Measurements from ENCODE around the gene FASTKD3. TPM values are rescaled to one million over a fixed set of nuclear protein-coding genes. Genes with fewer than 3 reads are reported as not detected.

FASTKD3 gene
- total and polyA plus RNA-seq, 2 of the 4 experiments (the other 2 are of a cell fraction): 8.4 to 12.7 TPM

- TF ChIP-seq, protein P1, sequence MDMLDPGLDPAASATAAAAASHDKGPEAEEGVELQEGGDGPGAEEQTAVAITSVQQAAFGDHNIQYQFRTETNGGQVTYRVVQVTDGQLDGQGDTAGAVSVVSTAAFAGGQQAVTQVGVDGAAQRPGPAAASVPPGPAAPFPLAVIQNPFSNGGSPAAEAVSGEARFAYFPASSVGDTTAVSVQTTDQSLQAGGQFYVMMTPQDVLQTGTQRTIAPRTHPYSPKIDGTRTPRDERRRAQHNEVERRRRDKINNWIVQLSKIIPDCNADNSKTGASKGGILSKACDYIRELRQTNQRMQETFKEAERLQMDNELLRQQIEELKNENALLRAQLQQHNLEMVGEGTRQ (IDR thresholded peaks at IDR 0.05; ENCODE audit: low read depth, low read length): no peak
- TF ChIP-seq RAD21 (IDR thresholded peaks at IDR 0.05; ENCODE audit: low read length) (peak; percentile 73), ELK1 (IDR thresholded peaks at IDR 0.05; ENCODE audit: borderline replicate concordance, low read depth, low read length) (peak; percentile 23; the same call in 1 of the 2 replicates), CTCF (conservative IDR thresholded peaks at IDR 0.05; ENCODE audit: low read depth, low read length) (peak; percentile 72), BHLHE40 (IDR thresholded peaks at IDR 0.05; ENCODE audit: low read depth, low read length) (no peak), SMC3 (IDR thresholded peaks at IDR 0.05; ENCODE audit: low read depth, low read length) (peak; percentile 35; the same call in 1 of the 2 replicates)
- peak; percentile 72 for DNase-seq
- Histone ChIP-seq H4K20me1 (ENCODE audit: insufficient read depth, low read length) (no peaks in the 10 kb centered on the region), H2AK9ac (replicated peaks; ENCODE audit: low read depth, low read length, poor library complexity) (no peak overlapping the region), H3K4me2 (ENCODE audit: low read depth, low read length) (no peak overlapping the region; the same call in 1 of the 2 replicates), H3K4me3 (ENCODE audit: insufficient read depth, low read depth, low read length) (no peak overlapping the region), H3K27me3 (ENCODE audit: control insufficient read depth, insufficient read depth, low read length) (no peaks in the 10 kb centered on the region), H2BK20ac (ENCODE audit: low read depth, low read length) (peak overlapping the region; percentile 81; the same call in 1 of the 2 replicates), H3K18ac (ENCODE audit: low read depth, low read length) (peak overlapping the region; percentile 77; the same call in 1 of the 2 replicates), H3K79me1 (ENCODE audit: low read depth in 1 of 2, low read length in 2 of 2) (peaks cover 6 to 10% of the 10 kb centered on the region in 2 experiments), H3K27ac (ENCODE audit: insufficient read depth, low read length) (peak overlapping the region; percentile 40; the same call in 1 of the 2 replicates), H3K9me3 (ENCODE audit: control insufficient read depth, insufficient read depth, low read length) (no peaks in the 10 kb centered on the region), H2BK120ac (ENCODE audit: low read depth, low read length) (peak overlapping the region; percentile 64), H4K91ac (ENCODE audit: insufficient read depth, low read depth, low read length) (no peak overlapping the region; the same call in 1 of the 2 replicates), H4K5ac (ENCODE audit: low read depth, low read length) (peak overlapping the region; percentile 83; the same call in 1 of the 2 replicates), H3K23ac (ENCODE audit: low read depth, low read length) (no peak overlapping the region), H3K36me3 (ENCODE audit: control insufficient read depth, insufficient read depth, low read length) (peaks cover 24% of the 10 kb centered on the region), H2AK5ac (ENCODE audit: low read depth, low read length) (peak overlapping the region; percentile 86; the same call in 1 of the 2 replicates), H2BK15ac (ENCODE audit: low read depth, low read length) (peak overlapping the region; percentile 71; the same call in 1 of the 3 replicates), H3K9me1 (ENCODE audit: insufficient read depth, low read length) (no peaks in the 10 kb centered on the region; the same call in 1 of the 2 replicates), H3K4me1 (ENCODE audit: control insufficient read depth, insufficient read depth, low read length) (peaks cover 4% of the 10 kb centered on the region), H3K4ac (ENCODE audit: low read depth, low read length) (peak overlapping the region; percentile 51; the same call in 1 of the 2 replicates), H3K9ac (ENCODE audit: low read depth, low read length) (no peak overlapping the region), H2AFZ (replicated peaks; ENCODE audit: low read length, poor library complexity) (no peak overlapping the region), H4K8ac (ENCODE audit: low read depth in 2 of 2, low read length in 2 of 2) (peak overlapping the region in 1 of 2 experiments; percentile 93; a peak in 2 of 4 replicates), H3K56ac (ENCODE audit: extremely low read depth, insufficient read depth, low read length) (no peak overlapping the region), H2BK5ac (ENCODE audit: low read depth, low read length, poor library complexity, severe bottlenecking) (peak overlapping the region; percentile 89), H3K14ac (replicated peaks; ENCODE audit: low read depth, low read length) (peak overlapping the region; percentile 20; the same call in 1 of the 2 replicates)
- peak; percentile 76 for ATAC-seq (ENCODE audit: low read depth)
- CTCF ChIA-PET: interaction anchor here (0.6 to 1.9 kb wide), 9 partner anchors 9 to 1650 kb away, joined by 3 to 6 read pairs (median 4); no protein-coding TSS in a partner anchor
- in situ Hi-C loops (cut with MboI; ENCODE audit: low sequenced_read_pairs): loop anchor here (25.0 kb wide), 2 partner anchors 1175 to 1650 kb away; partner anchors contain the start of gene SEMA5A
- WGBS, 2 experiments (ENCODE audit: extremely low coverage in 2 of 2, insufficient read length in 1 of 2): no CpG with 5 or more reads among the region's 7 CpGs
- intact Hi-C loops (cut with micrococcal nuclease): loop anchor here (5.0 kb wide), 1 partner anchor 1325 kb away; no protein-coding TSS in a partner anchor
- no TSS peak for BruUV-seq (replicated peaks)
- dilution Hi-C loops (cut with HindIII; ENCODE audit: low sequenced_read_pairs, unreplicated experiment): no loop called here
- POLR2A ChIA-PET (ENCODE audit: unreplicated experiment): no interaction called here
Measured at GRCh38 chr5:7886849-7887475, 18.1 kb upstream of the FASTKD3 start.

All from IMR-90 (cell line).